T-helper 2 cell treated with Interferon-gamma antibody and Interleukin-4, amounts not matched to agents 100 ng/mL and 5 ng/mL, for 36 hours (primary cell): ENCODE measurements around the gene USP20. TPM values are rescaled to one million over a fixed set of nuclear protein-coding genes. Genes with fewer than 3 reads are reported as not detected.

Source experiments
- intact Hi-C: fragments of 100-400 bp; cut with micrococcal nuclease; formaldehyde crosslinking; loops from one replicate; pipeline ENCODE4 v1.15.1; 2023
- total RNA-seq: library from RNA; stranded (reverse); gene quantifications from 2 replicates; pipeline ENCODE4 v1.2.3, GENCODE V29; 2022

The USP20 gene
- total RNA-seq, 1 donor from 2014 or later, result 78.4 TPM

GRCh38 chr9:129907201-129907600 lies 71.9 kb downstream of the USP20 start:
- intact Hi-C loops, result no loop called here

- intact Hi-C loops, result no loop called here
These were observed 73.6 kb downstream of the USP20 start for GRCh38 chr9:129908906-129909305.

- intact Hi-C loops, result no loop called here
These were observed 74.6 kb downstream of the USP20 start for GRCh38 chr9:129909851-129910250.

- intact Hi-C loops, result no loop called here
These were observed 75.6 kb downstream of the USP20 start for GRCh38 chr9:129910628-129911567.

GRCh38 chr9:129914051-129914450 lies 78.8 kb downstream of the USP20 start:
- intact Hi-C loops, result no loop called here

GRCh38 chr9:129916707-129917106 lies 81.4 kb downstream of the USP20 start:
- intact Hi-C loops, result no loop called here

- intact Hi-C loops, result no loop called here
These were observed 83.2 kb downstream of the USP20 start for GRCh38 chr9:129918296-129918950.

- intact Hi-C loops, result no loop called here
These were observed 84.0 kb downstream of the USP20 start for GRCh38 chr9:129919277-129919676.

- intact Hi-C loops, result no loop called here
These were observed 84.6 kb downstream of the USP20 start for GRCh38 chr9:129919841-129920240.

GRCh38 chr9:129921905-129922304 lies 86.6 kb downstream of the USP20 start:
- intact Hi-C loops, result no loop called here

GRCh38 chr9:129923589-129923988 lies 88.3 kb downstream of the USP20 start:
- intact Hi-C loops, result no loop called here

GRCh38 chr9:129929496-129930125 lies 94.4 kb downstream of the USP20 start:
- intact Hi-C loops, result loop anchor here (5.0 kb wide), 1 partner anchor 42 kb away; no protein-coding TSS in a partner anchor

GRCh38 chr9:129930743-129931142 lies 95.5 kb downstream of the USP20 start:
- intact Hi-C loops, result loop anchor here (5.0 kb wide), 1 partner anchor 43 kb away; no protein-coding TSS in a partner anchor

Other genes with a start within 250 kb of the USP20 start
- not detected in 2 replicates for gene C9orf50, start 214.4 kb upstream of the USP20 start, total RNA-seq
- 34.4 and 38.6 TPM in 2 replicates for gene NTMT1, start 209.3 kb upstream of the USP20 start, total RNA-seq
- 23.7 and 24.9 TPM in 2 replicates for gene ASB6, start 193.3 kb upstream of the USP20 start, total RNA-seq
- 0.64 and 0.73 TPM in 2 replicates for gene PRRX2, start 169.8 kb upstream of the USP20 start, total RNA-seq
- 0.09 TPM in 1 of 2 replicates, not detected in the other for gene PTGES, start 82.4 kb upstream of the USP20 start, total RNA-seq
- 22.5 and 23.4 TPM in 2 replicates for gene TOR1B, start 32.3 kb upstream of the USP20 start, total RNA-seq
- gene TOR1A, start 11.3 kb upstream of the USP20 start, total RNA-seq, result 54.6 and 55.1 TPM in 2 replicates
- 73.7 and 79.8 TPM in 2 replicates for gene C9orf78, start 183 bp upstream of the USP20 start, total RNA-seq
- 198 TPM in 2 replicates for gene FNBP1, start 207.7 kb downstream of the USP20 start, total RNA-seq
- 21.7 and 22.3 TPM in 2 replicates for gene GPR107, start 218.4 kb downstream of the USP20 start, total RNA-seq